NB4 (cell line): ENCODE results near the gene PEG3.

ENCODE experiments used
- MYC ChIP-seq: IDR thresholded peaks from 2 replicates; pipeline ENCODE4 v1.6.1; 2011; ENCODE audit warnings: low read depth, low read length
- POLR2A ChIP-seq: IDR thresholded peaks from 2 replicates; pipeline ENCODE4 v1.6.1; 2011; ENCODE audit warnings: mild to moderate bottlenecking; ENCODE audit not compliant: insufficient read length; ENCODE audit errors: extremely low read depth
- TF ChIP-seq, protein P1 (sequence below): IDR thresholded peaks from one replicate; pipeline ENCODE4 v1.5.1; 2012; ENCODE audit warnings: low read depth, low read length
- TF ChIP-seq, protein P2 (sequence below): IDR thresholded peaks from 2 replicates; pipeline ENCODE4 v1.6.1; 2011; ENCODE audit warnings: low read depth, low read length

DNA sequence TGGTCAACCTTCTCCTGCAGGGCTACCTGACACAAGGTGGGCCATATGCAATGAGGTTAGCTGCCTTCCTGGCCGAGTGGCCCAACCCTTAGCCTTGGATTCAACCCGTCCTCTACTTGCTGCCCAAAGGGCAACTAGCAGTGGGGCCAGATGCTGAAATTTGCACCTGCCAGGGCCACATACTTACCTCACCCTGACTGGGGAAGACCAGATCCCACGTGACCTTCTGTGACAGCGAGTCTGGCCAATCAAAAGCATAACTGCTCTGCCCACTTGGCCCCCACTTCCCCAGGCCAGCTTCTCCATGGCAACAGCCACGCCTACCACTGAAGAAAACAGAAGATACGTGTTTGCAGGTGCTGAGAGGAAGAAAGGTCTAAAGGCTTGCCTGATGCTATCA is 10.9 kb downstream of the PEG3 start:
- TF ChIP-seq, protein P1, sequence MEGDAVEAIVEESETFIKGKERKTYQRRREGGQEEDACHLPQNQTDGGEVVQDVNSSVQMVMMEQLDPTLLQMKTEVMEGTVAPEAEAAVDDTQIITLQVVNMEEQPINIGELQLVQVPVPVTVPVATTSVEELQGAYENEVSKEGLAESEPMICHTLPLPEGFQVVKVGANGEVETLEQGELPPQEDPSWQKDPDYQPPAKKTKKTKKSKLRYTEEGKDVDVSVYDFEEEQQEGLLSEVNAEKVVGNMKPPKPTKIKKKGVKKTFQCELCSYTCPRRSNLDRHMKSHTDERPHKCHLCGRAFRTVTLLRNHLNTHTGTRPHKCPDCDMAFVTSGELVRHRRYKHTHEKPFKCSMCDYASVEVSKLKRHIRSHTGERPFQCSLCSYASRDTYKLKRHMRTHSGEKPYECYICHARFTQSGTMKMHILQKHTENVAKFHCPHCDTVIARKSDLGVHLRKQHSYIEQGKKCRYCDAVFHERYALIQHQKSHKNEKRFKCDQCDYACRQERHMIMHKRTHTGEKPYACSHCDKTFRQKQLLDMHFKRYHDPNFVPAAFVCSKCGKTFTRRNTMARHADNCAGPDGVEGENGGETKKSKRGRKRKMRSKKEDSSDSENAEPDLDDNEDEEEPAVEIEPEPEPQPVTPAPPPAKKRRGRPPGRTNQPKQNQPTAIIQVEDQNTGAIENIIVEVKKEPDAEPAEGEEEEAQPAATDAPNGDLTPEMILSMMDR: no peak
- TF ChIP-seq POLR2A (no peak), MYC (no peak)
- TF ChIP-seq, protein P2, sequence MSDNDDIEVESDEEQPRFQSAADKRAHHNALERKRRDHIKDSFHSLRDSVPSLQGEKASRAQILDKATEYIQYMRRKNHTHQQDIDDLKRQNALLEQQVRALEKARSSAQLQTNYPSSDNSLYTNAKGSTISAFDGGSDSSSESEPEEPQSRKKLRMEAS: no peak
